ENCODE measurements around the gene OR10C1. TPM values are rescaled to one million over a fixed set of nuclear protein-coding genes. Genes with fewer than 3 reads are reported as not detected.

Gene OR10C1
- total and polyA plus RNA-seq, 10 of the 15 experiments (the other 5 are each of a cell fraction or from before 2014, with no cell fraction given), result not detected

GRCh38 chr6:29490055-29490454 lies 50.9 kb downstream of the OR10C1 start:
- ChIA-PET POLR2A (no interaction called here), RAD21 (ENCODE audit: unreplicated experiment) (no interaction called here), CTCF (interaction anchor here (0.6 kb wide), 1 partner anchor 96 kb away, joined by 3 read pairs; no protein-coding TSS in a partner anchor), SMC1A (ENCODE audit: uncharacterized antibody, unreplicated experiment) (no interaction called here)
- no peak overlapping the region for H3K9ac ChIP-seq (ENCODE audit: control insufficient read depth, insufficient read depth, low read length)
- no peak overlapping the region for H3K4me2 ChIP-seq (ENCODE audit: control insufficient read depth, insufficient read depth)
- no peak overlapping the region for H2AFZ ChIP-seq (ENCODE audit: control insufficient read depth, low read depth, low read length)
- DNase-seq (ENCODE audit: low read depth, low spot score) (no peak), FAIRE-seq (no peak), ATAC-seq (no peak)
- H3K4me1 ChIP-seq (ENCODE audit: control insufficient read depth, insufficient read depth, low read length), result no peaks in the 10 kb centered on the region
- H4K20me1 ChIP-seq (ENCODE audit: control insufficient read depth, insufficient read depth), result no peaks in the 10 kb centered on the region
- TF ChIP-seq JUNB (IDR thresholded peaks at IDR 0.05) (no peak), MYC (IDR thresholded peaks at IDR 0.05; ENCODE audit: insufficient read depth, insufficient read length, insufficient replicate concordance, low read length, severe bottlenecking) (no peak), E2F8 (IDR thresholded peaks at IDR 0.05; ENCODE audit: low read depth, partially characterized antibody) (no peak), SREBF1 (IDR thresholded peaks at IDR 0.05; ENCODE audit: low read length) (no peak), NFYB (IDR thresholded peaks at IDR 0.05; ENCODE audit: insufficient read depth, low read depth, low read length) (no peak), CHD2 (IDR thresholded peaks at IDR 0.05; ENCODE audit: borderline replicate concordance, low read depth, low read length) (no peak), EGR1 (IDR thresholded peaks at IDR 0.05; ENCODE audit: borderline replicate concordance in 1 of 2, low read depth in 2 of 2, low read length in 2 of 2) (no peak), GATAD2B (conservative IDR thresholded peaks at IDR 0.05; ENCODE audit: low read depth) (no peak), ATF3 (IDR thresholded peaks at IDR 0.05; ENCODE audit: borderline replicate concordance, extremely low read depth, low read depth, low read length) (no peak), IKZF1 (conservative IDR thresholded peaks at IDR 0.05) (no peak), NR2C1 (IDR thresholded peaks at IDR 0.05) (no peak), RAD21 (IDR thresholded peaks at IDR 0.05; ENCODE audit: insufficient read depth, low read depth, low read length) (no peak), ATF7 (IDR thresholded peaks at IDR 0.05; ENCODE audit: low read depth) (no peak), MYB (IDR thresholded peaks at IDR 0.05; ENCODE audit: borderline replicate concordance, low read depth, low read length) (no peak), CBX5 (IDR thresholded peaks at IDR 0.05; ENCODE audit: low read depth) (no peak), TCF7 (IDR thresholded peaks at IDR 0.05; ENCODE audit: borderline replicate concordance) (no peak), HDAC2 (IDR thresholded peaks at IDR 0.05) (no peak), SMAD5 (IDR thresholded peaks at IDR 0.05; ENCODE audit: low read depth) (no peak)
- TF ChIP-seq, protein P1, sequence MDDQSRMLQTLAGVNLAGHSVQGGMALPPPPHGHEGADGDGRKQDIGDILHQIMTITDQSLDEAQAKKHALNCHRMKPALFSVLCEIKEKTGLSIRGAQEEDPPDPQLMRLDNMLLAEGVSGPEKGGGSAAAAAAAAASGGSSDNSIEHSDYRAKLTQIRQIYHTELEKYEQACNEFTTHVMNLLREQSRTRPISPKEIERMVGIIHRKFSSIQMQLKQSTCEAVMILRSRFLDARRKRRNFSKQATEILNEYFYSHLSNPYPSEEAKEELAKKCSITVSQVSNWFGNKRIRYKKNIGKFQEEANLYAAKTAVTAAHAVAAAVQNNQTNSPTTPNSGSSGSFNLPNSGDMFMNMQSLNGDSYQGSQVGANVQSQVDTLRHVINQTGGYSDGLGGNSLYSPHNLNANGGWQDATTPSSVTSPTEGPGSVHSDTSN (IDR thresholded peaks at IDR 0.05; ENCODE audit: insufficient replicate concordance, low read depth, low read length), result no peak
- TF ChIP-seq, protein P2, sequence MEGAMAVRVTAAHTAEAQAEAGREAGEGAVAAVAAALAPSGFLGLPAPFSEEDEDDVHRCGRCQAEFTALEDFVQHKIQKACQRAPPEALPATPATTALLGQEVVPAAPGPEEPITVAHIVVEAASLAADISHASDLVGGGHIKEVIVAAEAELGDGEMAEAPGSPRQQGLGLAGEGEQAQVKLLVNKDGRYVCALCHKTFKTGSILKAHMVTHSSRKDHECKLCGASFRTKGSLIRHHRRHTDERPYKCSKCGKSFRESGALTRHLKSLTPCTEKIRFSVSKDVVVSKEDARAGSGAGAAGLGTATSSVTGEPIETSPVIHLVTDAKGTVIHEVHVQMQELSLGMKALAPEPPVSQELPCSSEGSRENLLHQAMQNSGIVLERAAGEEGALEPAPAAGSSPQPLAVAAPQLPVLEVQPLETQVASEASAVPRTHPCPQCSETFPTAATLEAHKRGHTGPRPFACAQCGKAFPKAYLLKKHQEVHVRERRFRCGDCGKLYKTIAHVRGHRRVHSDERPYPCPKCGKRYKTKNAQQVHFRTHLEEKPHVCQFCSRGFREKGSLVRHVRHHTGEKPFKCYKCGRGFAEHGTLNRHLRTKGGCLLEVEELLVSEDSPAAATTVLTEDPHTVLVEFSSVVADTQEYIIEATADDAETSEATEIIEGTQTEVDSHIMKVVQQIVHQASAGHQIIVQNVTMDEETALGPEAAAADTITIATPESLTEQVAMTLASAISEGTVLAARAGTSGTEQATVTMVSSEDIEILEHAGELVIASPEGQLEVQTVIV (IDR thresholded peaks at IDR 0.05; ENCODE audit: borderline replicate concordance, partially characterized antibody), result no peak
- H3K27me3 ChIP-seq (replicated peaks in 1 of 2; ENCODE audit: control insufficient read depth in 2 of 2, insufficient read depth in 2 of 2, low read length in 1 of 2), result no peaks in the 10 kb centered on the region; a peak in 1 of 4 replicates
- H3K4me3 ChIP-seq, result no peak overlapping the region
- 43% methylated on average over 3 of the region's 3 CpGs for WGBS (ENCODE audit: insufficient coverage, insufficient replicate concordance, low lambda C conversion rate, missing lambda C conversion rate)
- H3K27ac ChIP-seq (ENCODE audit: control insufficient read depth, insufficient read depth), result no peak overlapping the region
- H3K9me3 ChIP-seq (replicated peaks; ENCODE audit: control insufficient read depth, insufficient read depth, low read length), result no peaks in the 10 kb centered on the region
- intact Hi-C loops (cut with micrococcal nuclease; ENCODE audit: unreplicated experiment) (no loop called here), in situ Hi-C loops (cut with MboI) (no loop called here)
- no peaks in the 10 kb centered on the region for H3K36me3 ChIP-seq (ENCODE audit: control insufficient read depth in 2 of 2, insufficient read depth in 2 of 2, low read length in 1 of 2)
- BruUV-seq (replicated peaks), result no TSS peak
- H3K79me2 ChIP-seq (ENCODE audit: control insufficient read depth, insufficient read depth, low read length), result no peaks in the 10 kb centered on the region
